ENCODE data around the gene GRM8. TPM values are rescaled to one million over a fixed set of nuclear protein-coding genes. Genes with fewer than 3 reads are reported as not detected.
"Not testable (repeated sequence)": the region's sequence is repeated elsewhere in the genome, so short reads cannot be mapped to it uniquely, and the experiment has no call there.

Gene GRM8
- total RNA-seq, 2 experiments from 2014 or later = not detected

- DNase-seq = no peak
- intact Hi-C loops (cut with micrococcal nuclease) = no loop called here
- no peaks in the 10 kb centered on the region for H3K27me3 Mint-ChIP-seq (ENCODE audit: low read depth)
- H3K27ac Mint-ChIP-seq = no peak overlapping the region
- H3K36me3 Mint-ChIP-seq (ENCODE audit: low read depth) = no peaks in the 10 kb centered on the region
- CTCF ChIA-PET = no interaction called here
- no peak overlapping the region for H3K4me3 Mint-ChIP-seq
- no peaks in the 10 kb centered on the region for H3K4me1 Mint-ChIP-seq (ENCODE audit: low read depth)
- H3K9me3 Mint-ChIP-seq = no peaks in the 10 kb centered on the region
Observed at GRCh38 chr7:126940723-126941307, 311.9 kb downstream of the GRM8 start.

DNA sequence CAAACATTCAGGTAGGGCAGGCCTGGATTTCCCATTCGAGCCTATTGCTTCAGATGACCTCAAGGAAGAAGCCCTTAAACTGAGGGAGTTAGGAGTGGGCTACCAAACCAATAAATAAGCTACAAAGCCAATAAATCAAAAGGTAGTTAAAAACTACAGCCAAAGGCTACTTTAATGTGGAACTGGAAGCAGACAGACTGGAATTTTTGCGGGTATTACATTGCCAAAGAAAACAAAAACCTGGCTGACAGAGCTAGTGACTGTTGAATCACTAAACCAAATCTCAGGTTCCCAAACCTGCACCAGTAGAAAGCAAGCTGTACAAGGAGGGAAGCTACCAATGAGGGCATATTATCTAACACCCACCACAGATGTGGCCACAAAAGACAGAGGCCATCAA, 315.6 kb downstream of the GRM8 start:
- Mint-ChIP-seq H3K4me3 (no peak overlapping the region), H3K36me3 (ENCODE audit: low read depth) (no peaks in the 10 kb centered on the region), H3K9me3 (no peaks in the 10 kb centered on the region), H3K27ac (no peak overlapping the region), H3K27me3 (ENCODE audit: low read depth) (peaks cover 2% of the 10 kb centered on the region), H3K4me1 (ENCODE audit: low read depth) (no peaks in the 10 kb centered on the region)
- intact Hi-C loops (cut with micrococcal nuclease) = no loop called here
- CTCF ChIA-PET = no interaction called here
- no peak for DNase-seq

DNA sequence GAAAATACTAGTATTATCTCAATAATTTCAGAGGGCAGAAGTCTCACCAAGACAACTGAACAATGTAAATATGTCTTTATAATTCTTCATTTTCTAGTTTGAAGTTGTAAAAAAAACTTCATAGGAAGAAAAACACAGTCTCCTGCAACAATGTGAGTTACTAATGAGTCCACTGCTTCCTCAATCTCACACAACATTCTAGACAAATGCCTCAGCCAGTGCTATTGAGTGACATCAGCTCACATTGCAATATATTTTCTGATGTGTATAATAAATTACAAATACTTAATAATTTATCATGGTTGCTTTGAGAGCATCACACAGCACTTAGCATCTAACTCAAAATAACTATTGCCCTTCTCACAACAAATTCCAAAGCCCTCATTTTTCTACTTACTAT, 321.2 kb downstream of the GRM8 start:
- no peak overlapping the region for H3K27ac Mint-ChIP-seq
- DNase-seq = no peak
- H3K9me3 Mint-ChIP-seq = no peaks in the 10 kb centered on the region
- H3K4me3 Mint-ChIP-seq = no peak overlapping the region
- no peaks in the 10 kb centered on the region for H3K4me1 Mint-ChIP-seq (ENCODE audit: low read depth)
- peaks cover 6% of the 10 kb centered on the region for H3K27me3 Mint-ChIP-seq (ENCODE audit: low read depth)
- intact Hi-C loops (cut with micrococcal nuclease) = no loop called here
- no peaks in the 10 kb centered on the region for H3K36me3 Mint-ChIP-seq (ENCODE audit: low read depth)
- CTCF ChIA-PET = no interaction called here

GRCh38 chr7:126930166-126930565, 322.6 kb downstream of the GRM8 start:
- intact Hi-C loops (cut with micrococcal nuclease) = no loop called here
- CTCF ChIA-PET = no interaction called here
- no peak overlapping the region for H3K27ac Mint-ChIP-seq

DNA sequence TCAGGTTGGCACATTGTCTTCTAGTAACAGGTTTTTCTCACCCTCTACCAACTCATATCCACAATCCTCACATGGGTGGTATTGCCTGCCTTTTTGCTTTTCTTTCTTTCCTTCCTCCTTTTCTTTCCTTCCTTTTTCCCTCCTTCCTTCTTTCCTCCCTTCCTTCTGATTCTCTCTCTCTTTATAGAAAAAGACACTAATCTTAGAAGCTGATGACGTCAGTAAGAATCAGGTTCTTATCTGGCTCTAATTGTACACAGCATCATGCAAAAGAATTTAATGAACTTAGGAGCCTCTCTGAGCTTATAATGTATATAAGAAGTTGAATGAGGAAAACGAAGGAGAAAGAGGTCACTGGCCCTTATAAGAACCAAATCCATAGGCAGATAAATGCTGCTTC, 328.3 kb downstream of the GRM8 start:
- no peak for DNase-seq
- CTCF ChIA-PET = no interaction called here
- no peaks in the 10 kb centered on the region for H3K36me3 Mint-ChIP-seq (ENCODE audit: low read depth)
- H3K9me3 Mint-ChIP-seq = peaks cover 2% of the 10 kb centered on the region
- H3K4me3 Mint-ChIP-seq = no peak overlapping the region
- peaks cover 4% of the 10 kb centered on the region for H3K27me3 Mint-ChIP-seq (ENCODE audit: low read depth)
- no peaks in the 10 kb centered on the region for H3K4me1 Mint-ChIP-seq (ENCODE audit: low read depth)
- intact Hi-C loops (cut with micrococcal nuclease) = no loop called here
- no peak overlapping the region for H3K27ac Mint-ChIP-seq

More at GRCh38 chr7:126930166-126930565, 322.6 kb downstream of the GRM8 start:
- DNase-seq = no peak
- Mint-ChIP-seq H3K4me3 (no peak overlapping the region), H3K9me3 (no peaks in the 10 kb centered on the region), H3K4me1 (ENCODE audit: low read depth) (no peaks in the 10 kb centered on the region), H3K36me3 (ENCODE audit: low read depth) (no peaks in the 10 kb centered on the region), H3K27me3 (ENCODE audit: low read depth) (peaks cover 6% of the 10 kb centered on the region)

GRCh38 chr7:126911627-126912026, 341.1 kb downstream of the GRM8 start:
- H3K9me3 Mint-ChIP-seq; CTCF ChIA-PET; H3K4me1 Mint-ChIP-seq (ENCODE audit: low read depth); DNase-seq; H3K4me3 Mint-ChIP-seq; H3K36me3 Mint-ChIP-seq (ENCODE audit: low read depth); H3K27ac Mint-ChIP-seq; intact Hi-C loops (cut with micrococcal nuclease); H3K27me3 Mint-ChIP-seq (ENCODE audit: low read depth): not testable (repeated sequence)

DNA sequence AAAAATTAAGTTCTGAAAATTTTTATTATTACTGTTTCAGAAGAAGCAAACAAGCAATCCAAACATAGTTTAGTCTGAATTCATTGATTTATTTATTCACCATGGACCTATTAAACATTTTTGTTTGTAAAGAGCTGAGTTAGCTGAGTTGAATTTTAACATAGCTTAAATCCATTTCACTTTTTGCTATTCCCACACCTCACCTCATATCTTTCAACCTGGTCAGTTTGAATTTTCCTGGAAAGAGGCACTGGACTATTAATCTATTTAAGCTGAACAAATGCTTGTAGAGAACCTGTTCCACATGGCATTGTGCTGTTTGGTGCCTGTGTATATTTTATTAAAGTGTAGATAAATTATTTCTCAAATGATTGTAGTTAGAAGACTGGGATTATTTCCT, 344.2 kb downstream of the GRM8 start:
- H3K36me3 Mint-ChIP-seq (ENCODE audit: low read depth); H3K4me1 Mint-ChIP-seq (ENCODE audit: low read depth); H3K9me3 Mint-ChIP-seq; intact Hi-C loops (cut with micrococcal nuclease); H3K27me3 Mint-ChIP-seq (ENCODE audit: low read depth); H3K27ac Mint-ChIP-seq; CTCF ChIA-PET; DNase-seq; H3K4me3 Mint-ChIP-seq: not testable (repeated sequence)

DNA sequence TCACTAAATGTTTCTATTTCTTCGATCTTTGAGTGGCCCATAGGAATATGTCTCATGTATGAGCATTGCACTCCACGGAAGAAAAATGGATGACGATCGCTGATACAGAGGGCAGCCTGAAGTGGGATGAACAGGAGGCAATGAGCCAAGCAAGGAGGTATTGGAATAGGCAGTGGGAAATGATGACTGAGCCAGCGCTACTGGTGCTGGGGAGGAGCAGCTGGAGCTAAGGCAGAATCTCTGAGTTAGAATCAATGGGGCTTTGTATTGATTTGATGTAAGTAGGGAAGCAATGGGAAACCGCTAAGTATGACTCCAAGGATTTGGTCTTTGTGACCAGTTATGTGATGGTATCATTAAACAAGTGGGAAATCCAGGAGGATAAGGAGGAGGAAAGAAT, 345.1 kb downstream of the GRM8 start:
- H3K9me3 Mint-ChIP-seq; H3K4me1 Mint-ChIP-seq (ENCODE audit: low read depth); DNase-seq; H3K4me3 Mint-ChIP-seq; intact Hi-C loops (cut with micrococcal nuclease); CTCF ChIA-PET; H3K27me3 Mint-ChIP-seq (ENCODE audit: low read depth); H3K36me3 Mint-ChIP-seq (ENCODE audit: low read depth); H3K27ac Mint-ChIP-seq: not testable (repeated sequence)

DNA sequence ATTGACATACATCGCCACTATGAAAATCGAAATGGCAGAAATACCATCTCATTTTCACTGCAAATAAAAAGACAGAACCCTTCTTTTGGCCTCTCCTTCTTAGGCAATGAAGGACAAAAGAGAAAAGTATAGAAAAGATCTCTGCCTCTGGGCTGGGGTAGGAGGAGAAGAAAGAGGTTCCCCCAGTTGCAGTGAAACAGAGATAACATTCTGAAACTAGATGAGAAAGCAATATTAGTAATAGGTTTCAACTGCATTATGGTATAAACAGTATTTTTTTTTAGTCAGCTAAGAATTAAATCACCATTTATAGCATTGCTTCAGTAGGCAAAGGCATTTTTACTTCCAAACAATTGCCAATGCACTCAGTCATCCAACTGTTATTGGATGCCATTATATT, 347.5 kb downstream of the GRM8 start:
- CTCF ChIA-PET; H3K4me1 Mint-ChIP-seq (ENCODE audit: low read depth): not testable (repeated sequence)

DNA sequence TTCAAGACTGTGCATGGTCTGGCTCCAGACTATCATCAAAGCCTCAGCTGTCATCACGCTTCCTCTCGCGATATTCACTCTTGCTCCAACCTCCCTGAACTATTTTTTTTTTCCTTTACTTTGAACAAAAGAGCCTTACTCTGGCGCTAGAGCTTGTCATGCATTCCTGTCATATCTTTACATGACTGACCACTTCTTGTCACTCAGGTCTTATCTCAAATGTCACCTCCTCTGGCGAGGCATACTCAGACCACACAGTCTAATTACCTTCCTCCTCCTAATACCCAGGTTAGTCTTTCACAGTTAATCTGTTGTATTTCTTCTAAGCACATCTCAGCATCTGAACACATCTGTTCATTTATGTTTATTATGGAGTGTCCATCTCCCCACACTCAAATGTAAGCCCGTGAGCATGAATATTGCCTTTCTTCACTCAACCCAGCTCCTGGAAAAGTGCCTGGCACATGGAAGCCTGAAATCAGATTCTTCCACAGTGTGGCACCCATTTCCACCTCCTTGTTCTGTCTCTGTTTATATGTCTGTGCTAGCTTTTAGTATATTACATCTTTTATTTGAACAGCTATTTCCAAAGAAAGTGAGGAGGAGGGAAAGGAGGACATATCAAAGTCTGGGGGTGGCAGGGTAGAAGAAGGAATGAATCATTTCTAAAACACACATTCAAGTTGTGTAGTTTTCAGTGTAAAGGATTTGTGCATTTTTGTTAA, 351.5 kb downstream of the GRM8 start:
- intact Hi-C loops (cut with micrococcal nuclease) = loop anchor here (5.0 kb wide), 1 partner anchor 99 kb away; no protein-coding TSS in a partner anchor
- H3K9me3 Mint-ChIP-seq; H3K36me3 Mint-ChIP-seq (ENCODE audit: low read depth); DNase-seq; H3K4me3 Mint-ChIP-seq; H3K4me1 Mint-ChIP-seq (ENCODE audit: low read depth); H3K27ac Mint-ChIP-seq: not testable (repeated sequence)
- H3K27me3 Mint-ChIP-seq (ENCODE audit: low read depth) = peaks cover 22% of the 10 kb centered on the region
- CTCF ChIA-PET = interaction anchor here (1.6 kb wide), 1 partner anchor 98 kb away, joined by 7 read pairs; no protein-coding TSS in a partner anchor

More for the DNA sequence above, 347.5 kb downstream of the GRM8 start:
- DNase-seq; H3K4me3 Mint-ChIP-seq; H3K9me3 Mint-ChIP-seq; H3K27ac Mint-ChIP-seq; H3K36me3 Mint-ChIP-seq (ENCODE audit: low read depth); intact Hi-C loops (cut with micrococcal nuclease): not testable (repeated sequence)
- peaks cover 13% of the 10 kb centered on the region for H3K27me3 Mint-ChIP-seq (ENCODE audit: low read depth)

- CTCF ChIA-PET; H3K36me3 Mint-ChIP-seq (ENCODE audit: low read depth); DNase-seq; H3K4me3 Mint-ChIP-seq; H3K27me3 Mint-ChIP-seq (ENCODE audit: low read depth); H3K9me3 Mint-ChIP-seq; H3K4me1 Mint-ChIP-seq (ENCODE audit: low read depth); intact Hi-C loops (cut with micrococcal nuclease); H3K27ac Mint-ChIP-seq: not testable (repeated sequence)
Observed at GRCh38 chr7:126887980-126888379, 364.8 kb downstream of the GRM8 start.

GRCh38 chr7:126887560-126887959, 365.2 kb downstream of the GRM8 start:
- intact Hi-C loops (cut with micrococcal nuclease); CTCF ChIA-PET; H3K27me3 Mint-ChIP-seq (ENCODE audit: low read depth); H3K9me3 Mint-ChIP-seq; H3K27ac Mint-ChIP-seq; H3K4me1 Mint-ChIP-seq (ENCODE audit: low read depth); H3K36me3 Mint-ChIP-seq (ENCODE audit: low read depth); H3K4me3 Mint-ChIP-seq; DNase-seq: not testable (repeated sequence)

- CTCF ChIA-PET; H3K27ac Mint-ChIP-seq; H3K27me3 Mint-ChIP-seq (ENCODE audit: low read depth); DNase-seq; H3K36me3 Mint-ChIP-seq (ENCODE audit: low read depth); intact Hi-C loops (cut with micrococcal nuclease); H3K4me1 Mint-ChIP-seq (ENCODE audit: low read depth); H3K4me3 Mint-ChIP-seq; H3K9me3 Mint-ChIP-seq: not testable (repeated sequence)
Observed at GRCh38 chr7:126882730-126883129, 370.0 kb downstream of the GRM8 start.
